ENCODE data around the gene LRRC55. TPM values are rescaled to one million over a fixed set of nuclear protein-coding genes. Genes with fewer than 3 reads are reported as not detected.

The LRRC55 gene
- total and polyA plus RNA-seq, 2 experiments from 2014 or later, result 0.10 TPM; not detected in 1

DNA sequence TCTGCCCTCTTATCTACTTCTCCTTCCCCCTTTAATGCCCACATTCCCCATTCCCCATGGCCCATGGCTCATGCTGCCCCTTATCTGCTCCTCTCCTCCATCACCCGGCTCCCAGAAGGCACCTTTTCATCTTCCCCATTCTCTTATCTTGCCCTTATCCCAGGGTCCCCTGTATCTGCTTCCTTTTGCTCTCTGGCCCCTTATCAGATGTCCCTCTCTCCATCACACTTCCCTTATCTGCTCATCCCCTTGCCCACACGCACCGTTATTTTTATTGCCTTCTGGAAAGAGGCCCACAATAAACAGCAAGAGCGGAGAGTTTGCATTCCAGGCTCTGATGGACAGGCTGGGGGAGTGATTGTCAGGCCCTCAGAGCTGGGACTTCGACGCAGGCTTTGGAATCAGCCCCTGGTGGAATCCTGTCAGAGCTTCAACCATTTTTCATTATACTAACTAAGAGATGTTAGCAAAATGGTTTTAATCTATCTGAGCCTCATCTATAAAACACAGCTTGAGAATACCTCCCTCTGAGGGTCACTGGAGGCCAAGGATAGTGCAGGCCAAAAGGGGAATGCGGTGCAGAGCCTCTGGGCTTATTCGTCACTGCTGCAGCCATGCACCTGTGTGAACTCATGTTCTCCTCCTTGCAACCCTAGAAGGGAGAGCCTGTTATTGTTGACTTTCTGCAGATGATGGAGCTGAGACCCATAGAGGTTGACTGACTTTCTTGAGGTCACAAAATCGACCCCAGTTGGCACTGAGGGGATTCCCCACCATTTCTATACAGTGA, 37.0 kb upstream of the LRRC55 start:
- Histone ChIP-seq H3K79me2 (no peaks in the 10 kb centered on the region), H2AFZ (no peak overlapping the region), H3K9me2 (replicated peaks; ENCODE audit: insufficient read depth) (no peaks in the 10 kb centered on the region), H4K20me1 (ENCODE audit: insufficient read depth, poor library complexity, severe bottlenecking) (no peaks in the 10 kb centered on the region), H3K4me1 (ENCODE audit: insufficient read depth) (no peaks in the 10 kb centered on the region), H3K36me3 (replicated peaks; ENCODE audit: insufficient read depth, low read depth) (no peaks in the 10 kb centered on the region), H3K27me3 (no peaks in the 10 kb centered on the region), H3K27ac (no peak overlapping the region), H3K9me3 (ENCODE audit: low read depth) (no peaks in the 10 kb centered on the region), H3K4me2 (no peak overlapping the region), H3K4me3 (no peak overlapping the region)
- TF ChIP-seq CTCF (IDR thresholded peaks at IDR 0.05; ENCODE audit: poor library complexity) (no peak), EZH2 (IDR thresholded peaks at IDR 0.05; ENCODE audit: borderline replicate concordance) (no peak), EZH2phosphoT487 (IDR thresholded peaks at IDR 0.05; ENCODE audit: low read depth, severe bottlenecking, unreplicated experiment) (no peak)
- DNase-seq (ENCODE audit: low spot score), result no peak
- WGBS (ENCODE audit: low lambda C conversion rate, missing lambda C conversion rate), result 18% methylated on average over 9 of the region's 9 CpGs

DNA sequence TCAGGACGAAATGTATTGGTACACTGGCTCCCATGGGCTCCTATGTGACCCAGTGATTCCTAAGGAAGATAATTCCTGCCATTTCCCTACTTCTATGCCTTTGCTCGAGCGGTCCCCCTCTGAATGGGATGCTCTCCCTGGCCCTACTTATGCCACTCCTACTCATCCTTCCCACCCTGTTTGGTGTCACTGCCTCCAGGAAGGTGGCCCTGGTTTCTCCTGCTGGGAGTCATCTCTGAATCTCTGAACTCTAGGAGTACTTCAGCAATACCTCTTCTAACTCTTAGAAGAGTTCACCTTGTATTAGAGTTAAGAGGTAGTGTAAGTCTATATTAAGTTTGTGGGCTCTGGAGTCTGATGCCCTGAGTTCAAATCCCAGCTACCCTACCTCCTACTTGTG, 35.5 kb upstream of the LRRC55 start:
- Histone ChIP-seq H3K9me2 (replicated peaks; ENCODE audit: insufficient read depth) (no peaks in the 10 kb centered on the region), H3K36me3 (replicated peaks; ENCODE audit: insufficient read depth, low read depth) (no peaks in the 10 kb centered on the region), H4K20me1 (ENCODE audit: insufficient read depth, poor library complexity, severe bottlenecking) (no peaks in the 10 kb centered on the region), H3K27ac (no peak overlapping the region), H3K4me1 (ENCODE audit: insufficient read depth) (peaks cover 3% of the 10 kb centered on the region), H3K4me3 (no peak overlapping the region), H3K9me3 (ENCODE audit: low read depth) (no peaks in the 10 kb centered on the region), H3K27me3 (no peaks in the 10 kb centered on the region), H3K4me2 (no peak overlapping the region), H3K79me2 (no peaks in the 10 kb centered on the region), H2AFZ (no peak overlapping the region)
- DNase-seq (ENCODE audit: low spot score), result no peak
- TF ChIP-seq EZH2 (IDR thresholded peaks at IDR 0.05; ENCODE audit: borderline replicate concordance) (no peak), EZH2phosphoT487 (IDR thresholded peaks at IDR 0.05; ENCODE audit: low read depth, severe bottlenecking, unreplicated experiment) (no peak), CTCF (IDR thresholded peaks at IDR 0.05; ENCODE audit: poor library complexity) (no peak)
- 83% methylated on average over 3 of the region's 3 CpGs for WGBS (ENCODE audit: low lambda C conversion rate, missing lambda C conversion rate)

DNA sequence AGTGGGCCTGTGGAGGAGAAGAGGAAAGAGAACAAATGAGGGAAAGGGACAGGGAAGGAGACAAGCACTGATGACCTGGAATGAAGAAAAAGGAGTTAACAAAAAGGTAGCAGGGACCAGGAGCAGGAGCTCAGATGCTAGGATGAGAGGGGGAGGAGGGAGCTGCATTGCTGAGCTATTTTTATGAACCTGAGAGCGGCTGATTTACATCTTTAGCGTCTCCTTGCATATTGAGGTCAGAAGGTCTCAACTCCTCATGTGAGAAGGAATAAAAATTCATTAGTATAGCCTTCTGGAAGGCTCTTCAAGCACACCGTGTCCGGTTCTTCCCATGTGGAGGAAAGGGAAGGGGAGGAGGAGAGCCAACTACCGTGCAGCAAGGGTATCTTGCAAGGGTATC, 33.1 kb upstream of the LRRC55 start:
- Histone ChIP-seq H4K20me1 (ENCODE audit: insufficient read depth, poor library complexity, severe bottlenecking) (no peaks in the 10 kb centered on the region), H3K4me2 (no peak overlapping the region), H3K4me1 (ENCODE audit: insufficient read depth) (peaks cover 3% of the 10 kb centered on the region), H3K9me3 (ENCODE audit: low read depth) (no peaks in the 10 kb centered on the region), H3K27me3 (no peaks in the 10 kb centered on the region), H3K27ac (no peak overlapping the region), H3K79me2 (no peaks in the 10 kb centered on the region), H3K9me2 (replicated peaks; ENCODE audit: insufficient read depth) (no peaks in the 10 kb centered on the region), H3K4me3 (no peak overlapping the region), H2AFZ (no peak overlapping the region), H3K36me3 (replicated peaks; ENCODE audit: insufficient read depth, low read depth) (no peaks in the 10 kb centered on the region)
- TF ChIP-seq EZH2 (IDR thresholded peaks at IDR 0.05; ENCODE audit: borderline replicate concordance), result no peak
- no peak for TF ChIP-seq EZH2phosphoT487 (IDR thresholded peaks at IDR 0.05; ENCODE audit: low read depth, severe bottlenecking, unreplicated experiment)
- TF ChIP-seq CTCF (IDR thresholded peaks at IDR 0.05; ENCODE audit: poor library complexity), result no peak
- 57% methylated on average over 5 of the region's 5 CpGs for WGBS (ENCODE audit: low lambda C conversion rate, missing lambda C conversion rate)
- no peak for DNase-seq (ENCODE audit: low spot score)

All from hepatocyte (in vitro differentiated cells).